Adrenal gland (tissue), 5 donors: ENCODE measurements around the gene DOK4.

Experiments
- CTCF ChIP-seq, 6 experiments: fragments of 450-650 bp in 4 of 6; fragments of 200-600 bp in 2 of 6; sonication (generic) in 1 of 6; IDR thresholded peaks; 1 replicate in 5 of 6; 2 replicates in 1 of 6; pipeline versions ENCODE4 v1.5.1 to v1.8.0; 2016 to 2021; ENCODE audit warnings: antibody characterized with exemption in 6 of 6, mild to moderate bottlenecking in 2 of 6, moderate library complexity in 1 of 6
- POLR2A ChIP-seq, 2 donors: fragments of 450-650 bp; IDR thresholded peaks; one replicate each; pipeline ENCODE4 v1.6.1; 2017; ENCODE audit warnings: antibody characterized with exemption in 2 of 2, mild to moderate bottlenecking in 2 of 2, moderate library complexity in 1 of 2
- donor health status: DM: no; HTN: no; CAD: no.

- TF ChIP-seq CTCF (IDR thresholded peaks at IDR 0.05), result no peak
- TF ChIP-seq POLR2A (IDR thresholded peaks at IDR 0.05), result no peak
Observed at GRCh38 chr16:57518922-57519321, 32.6 kb upstream of the DOK4 start.
